GM19240 (cell line): ENCODE measurements around the gene CSPG4.
"Not testable (repeated sequence)": the region's sequence is repeated elsewhere in the genome, so short reads cannot be mapped to it uniquely, and the experiment has no call there.

ENCODE experiments used
- DNase-seq: peaks from one replicate; pipeline ENCODE4 v3.0.0; 2011; ENCODE audit warnings: low spot score; ENCODE audit not compliant: insufficient read length

CSPG4 gene

DNA sequence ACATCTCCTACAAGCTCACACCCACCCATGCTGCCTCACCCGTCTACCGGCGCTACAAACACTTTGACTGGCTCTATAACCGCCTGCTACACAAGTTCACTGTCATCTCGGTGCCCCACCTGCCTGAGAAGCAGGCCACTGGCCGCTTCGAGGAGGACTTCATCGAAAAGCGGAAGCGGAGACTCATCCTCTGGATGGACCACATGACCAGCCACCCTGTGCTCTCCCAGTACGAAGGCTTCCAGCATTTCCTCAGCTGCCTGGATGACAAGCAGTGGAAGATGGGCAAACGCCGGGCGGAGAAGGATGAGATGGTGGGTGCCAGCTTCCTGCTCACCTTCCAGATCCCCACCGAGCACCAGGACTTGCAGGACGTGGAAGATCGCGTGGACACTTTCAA is 62.8 kb downstream of the CSPG4 start:
- DNase-seq = no peak

DNA sequence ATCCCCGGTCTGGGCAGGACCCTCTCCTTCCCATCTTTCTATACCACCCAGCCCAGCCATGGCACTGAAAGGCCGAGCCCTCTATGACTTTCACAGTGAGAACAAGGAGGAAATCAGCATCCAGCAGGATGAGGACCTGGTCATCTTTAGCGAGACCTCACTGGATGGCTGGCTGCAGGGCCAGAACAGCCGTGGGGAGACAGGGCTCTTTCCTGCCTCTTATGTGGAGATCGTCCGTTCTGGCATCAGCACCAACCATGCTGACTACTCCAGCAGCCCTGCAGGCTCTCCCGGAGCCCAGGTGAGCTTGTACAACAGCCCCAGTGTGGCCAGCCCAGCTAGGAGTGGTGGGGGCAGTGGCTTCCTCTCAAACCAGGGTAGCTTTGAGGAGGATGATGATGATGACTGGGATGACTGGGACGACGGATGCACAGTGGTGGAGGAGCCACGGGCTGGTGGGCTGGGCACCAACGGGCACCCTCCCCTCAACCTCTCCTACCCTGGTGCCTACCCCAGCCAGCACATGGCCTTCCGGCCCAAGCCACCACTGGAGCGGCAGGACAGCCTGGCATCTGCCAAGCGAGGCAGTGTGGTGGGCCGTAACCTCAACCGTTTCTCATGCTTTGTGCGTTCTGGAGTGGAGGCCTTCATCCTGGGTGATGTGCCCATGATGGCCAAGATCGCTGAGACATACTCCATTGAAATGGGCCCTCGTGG is 63.4 kb downstream of the CSPG4 start:
- DNase-seq = no peak

DNA sequence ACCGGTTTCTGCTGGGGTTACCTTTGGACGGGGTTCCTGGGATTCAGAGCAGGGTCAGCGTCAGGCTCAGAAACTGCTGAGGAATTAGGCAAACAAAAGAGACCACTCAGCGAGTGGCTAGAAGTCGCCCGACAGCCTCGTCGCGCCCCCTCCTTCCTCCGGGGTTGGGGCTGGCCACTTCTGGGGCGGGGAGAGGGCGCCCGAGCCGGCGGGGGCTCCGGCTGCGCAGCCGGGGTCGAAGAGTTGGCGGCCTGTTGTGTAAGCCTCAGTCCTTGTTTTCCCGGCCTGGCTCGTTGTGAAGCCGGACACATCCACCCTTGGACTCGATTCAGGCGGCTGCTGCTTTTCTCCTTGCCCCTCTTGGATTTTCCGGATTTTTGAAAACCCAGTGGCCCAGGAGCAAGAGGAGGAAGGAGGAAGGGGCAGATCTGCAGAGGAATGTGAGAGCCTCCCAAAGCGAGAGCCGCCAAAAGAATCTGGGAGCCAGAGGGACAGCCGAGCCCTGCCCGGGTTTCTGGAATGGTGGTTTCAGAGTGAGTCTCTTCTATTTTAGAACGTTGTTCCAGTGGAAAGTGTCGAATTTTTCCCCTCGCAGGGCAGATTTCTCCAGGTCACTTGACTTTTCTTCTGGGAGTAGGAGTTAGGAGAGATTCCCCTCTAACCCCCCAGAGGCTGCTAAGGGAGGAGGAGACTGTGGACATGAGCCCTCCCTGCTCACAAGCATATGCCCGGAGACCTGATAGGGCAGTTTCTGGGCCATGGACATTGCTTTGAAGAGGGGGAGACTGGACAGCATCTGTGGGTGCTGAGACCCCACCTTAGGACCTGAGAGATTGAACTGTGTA is 64.3 kb downstream of the CSPG4 start:
- DNase-seq = no peak

DNA sequence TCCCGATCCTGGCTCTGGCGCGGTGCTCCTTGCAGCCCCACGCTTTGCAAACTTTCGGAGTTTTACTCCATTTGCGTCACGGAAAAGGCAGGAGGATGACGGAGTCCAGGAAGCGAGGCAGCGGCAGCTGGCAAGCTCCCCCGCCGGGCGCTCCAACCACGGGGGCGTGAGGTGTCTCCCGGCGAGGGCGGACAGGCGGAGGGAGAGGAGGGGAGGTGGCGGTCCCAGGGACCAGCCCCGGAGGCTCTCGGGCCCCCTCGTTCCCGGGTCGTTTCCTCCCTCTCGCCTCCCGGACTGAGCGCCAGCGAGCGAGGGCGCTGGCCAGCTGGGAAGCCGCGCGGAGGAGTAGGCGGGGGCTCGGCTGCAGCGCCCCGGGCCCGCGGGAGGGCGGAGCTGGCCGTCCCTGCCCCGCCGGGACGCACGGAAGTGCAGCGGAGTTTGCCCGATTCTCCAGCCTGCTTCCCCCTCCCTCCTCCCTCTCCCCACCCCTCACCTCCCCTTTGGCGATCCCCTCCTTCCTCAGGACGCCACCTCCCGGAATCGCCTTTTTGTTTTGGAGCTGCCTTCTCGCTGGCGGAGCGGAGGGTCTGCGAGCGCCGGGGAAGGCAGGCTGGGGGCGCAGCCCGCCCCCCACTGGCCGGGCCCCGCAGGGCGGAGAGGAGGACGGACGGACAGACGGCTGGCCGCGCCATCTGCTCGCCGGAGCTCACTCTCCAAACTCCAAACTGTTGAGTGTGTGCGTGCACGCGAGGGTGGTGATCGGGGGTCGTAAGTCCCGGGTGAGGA is 65.1 kb downstream of the CSPG4 start, which contains the start of gene SNX33:
Gene SNX33 (plus strand): TSS at position 543 of the 786 bp plus-strand sequence. CDS start 1,191 bp downstream, outside the sequence.
- no peak for DNase-seq

DNA sequence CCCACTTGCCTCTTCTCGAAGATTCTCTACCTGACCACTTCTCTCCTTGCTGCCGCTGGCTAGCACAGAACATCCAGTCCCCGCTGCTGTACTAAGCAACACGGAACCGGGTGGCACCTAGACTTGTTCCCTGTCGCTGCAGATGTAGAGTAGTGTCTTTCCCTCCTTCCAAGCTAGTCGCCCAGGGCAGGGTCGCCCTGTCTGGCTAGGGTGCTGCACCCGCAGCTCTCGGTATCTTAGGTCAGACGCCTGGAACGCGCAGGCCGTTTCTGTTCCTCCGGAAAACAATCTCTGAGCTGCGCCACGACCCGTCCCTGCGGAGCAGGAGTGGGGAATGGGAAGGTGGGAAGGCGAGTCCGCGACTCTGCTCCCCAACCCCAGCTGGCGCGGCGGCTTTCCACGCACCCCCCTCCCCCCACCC is 65.7 kb downstream of the CSPG4 start:
- no peak for DNase-seq

DNA sequence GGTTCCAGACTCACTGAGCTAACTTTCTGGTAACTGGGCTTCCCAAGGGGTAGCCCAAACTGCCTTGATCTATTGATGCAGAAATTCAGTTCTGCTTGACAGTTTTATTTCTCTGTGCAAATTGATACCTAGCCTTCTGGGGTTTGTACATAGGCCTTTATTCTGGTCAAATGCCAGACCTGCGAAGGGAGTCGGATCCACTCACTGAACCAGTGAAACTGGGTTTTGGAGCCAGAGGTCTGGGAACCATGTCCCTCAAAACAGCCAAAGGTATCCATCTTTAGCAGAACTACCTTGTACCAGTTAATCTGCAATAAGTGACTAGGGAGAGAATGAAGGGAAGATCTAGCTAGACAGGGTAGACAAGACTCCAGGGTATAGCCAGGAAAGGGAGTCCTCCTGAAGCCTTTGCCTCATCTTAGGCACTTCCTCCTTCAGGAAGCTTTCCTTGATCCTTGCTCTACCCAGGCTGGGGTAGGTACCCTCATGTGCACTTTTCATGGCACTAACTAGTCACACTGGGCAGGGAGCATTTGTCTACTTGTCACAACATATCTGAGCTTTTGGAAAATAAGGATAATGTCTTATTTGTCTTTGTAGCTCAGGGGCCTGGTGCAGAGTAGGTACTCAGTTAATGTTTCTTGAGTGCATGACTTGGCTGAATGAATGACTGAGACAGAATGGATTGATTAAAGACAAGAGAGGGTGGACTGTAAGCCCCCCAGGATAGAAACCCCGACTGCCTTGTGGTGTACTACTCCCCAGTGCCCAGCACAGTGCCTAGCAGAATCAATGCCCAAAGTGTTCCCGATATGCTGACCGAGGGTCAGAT is 66.3 kb downstream of the CSPG4 start:
- DNase-seq = no peak

DNA sequence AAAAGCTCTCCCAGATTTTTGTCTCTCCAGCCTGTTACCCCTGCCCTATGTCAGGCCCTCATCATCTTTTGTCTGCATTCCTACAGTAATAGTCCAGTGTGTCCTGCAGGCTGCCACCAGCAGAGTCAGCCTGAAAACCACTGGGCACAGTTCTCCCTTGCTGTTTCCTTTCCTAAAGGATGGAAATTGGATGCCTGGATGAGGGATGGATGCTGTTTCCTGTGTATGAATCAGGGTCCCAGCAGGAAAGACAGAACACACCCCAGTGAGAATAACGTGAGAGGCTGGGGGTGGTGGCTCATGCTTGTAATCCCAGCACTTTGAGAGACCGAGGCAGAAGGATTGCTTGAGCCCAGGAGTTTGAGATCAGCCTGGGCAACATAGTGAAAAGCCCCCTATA is 68.3 kb downstream of the CSPG4 start:
- no peak for DNase-seq

DNA sequence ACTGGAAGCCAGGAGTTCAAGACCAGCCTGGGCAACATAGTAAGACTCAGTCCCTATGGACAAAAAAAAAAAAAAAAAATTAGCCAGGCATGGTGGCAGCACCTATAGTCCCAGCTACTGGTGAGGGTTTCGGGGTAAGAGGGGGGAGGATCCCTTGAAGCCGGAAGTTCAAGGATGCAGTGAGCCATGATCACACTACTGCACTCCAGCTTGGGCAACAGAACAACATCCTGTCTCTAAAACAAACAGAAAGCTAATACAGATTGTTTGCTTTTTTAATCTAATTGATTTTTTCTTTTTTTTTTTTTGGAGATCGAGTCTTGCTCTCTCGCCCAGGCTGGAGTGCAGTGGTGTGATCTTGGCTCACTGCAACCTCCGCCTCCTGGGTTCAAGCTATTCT is 71.0 kb downstream of the CSPG4 start:
- DNase-seq = no peak

DNA sequence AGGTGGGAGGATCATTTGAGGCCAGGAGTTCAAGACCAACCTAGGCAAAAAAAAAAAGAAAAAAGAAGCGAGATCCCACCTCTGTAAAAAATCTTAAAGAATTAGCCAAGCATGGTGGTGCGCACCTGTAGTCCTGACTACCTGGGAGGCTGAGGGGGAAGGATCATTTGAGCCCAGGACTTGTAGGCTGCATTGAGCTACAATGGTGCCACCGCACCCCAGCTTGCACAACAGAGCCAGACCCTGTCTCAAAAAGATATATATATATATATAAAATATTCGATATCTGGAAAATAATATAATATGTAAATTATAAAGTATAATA is 71.5 kb downstream of the CSPG4 start:
- DNase-seq = no peak

DNA sequence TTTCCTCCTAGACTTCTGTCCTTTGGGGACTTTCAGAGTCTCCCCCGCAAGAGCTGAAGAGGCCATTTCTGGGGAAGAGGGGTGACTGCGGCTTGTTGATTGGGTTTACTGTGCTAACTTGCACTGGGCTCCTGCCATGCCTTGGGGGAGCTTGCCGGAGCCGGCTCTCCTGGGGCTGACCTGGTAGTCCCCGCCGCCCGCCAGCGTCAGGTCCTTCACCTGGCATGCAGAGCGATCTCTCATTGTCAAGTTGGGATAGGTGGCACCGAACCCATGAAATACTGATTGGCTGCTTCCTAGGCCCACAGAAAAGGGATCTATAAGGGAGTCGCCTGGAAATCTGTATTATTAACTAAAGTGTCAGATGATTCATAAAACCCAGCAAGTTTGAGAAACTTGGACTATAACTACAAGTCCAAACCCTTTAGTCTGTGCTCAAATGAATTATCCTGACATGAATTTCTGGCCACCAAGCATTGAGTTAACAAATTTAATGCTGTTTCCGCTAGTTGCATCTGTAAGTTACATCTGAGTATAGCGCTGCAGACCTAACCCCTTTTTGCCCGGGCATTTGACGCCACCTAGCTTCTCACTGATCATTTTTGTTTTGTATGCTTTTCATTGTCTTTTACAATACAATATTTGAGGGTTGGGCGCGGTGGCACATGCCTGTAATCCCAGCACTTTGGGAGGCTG is 72.0 kb downstream of the CSPG4 start:
- no peak for DNase-seq

DNA sequence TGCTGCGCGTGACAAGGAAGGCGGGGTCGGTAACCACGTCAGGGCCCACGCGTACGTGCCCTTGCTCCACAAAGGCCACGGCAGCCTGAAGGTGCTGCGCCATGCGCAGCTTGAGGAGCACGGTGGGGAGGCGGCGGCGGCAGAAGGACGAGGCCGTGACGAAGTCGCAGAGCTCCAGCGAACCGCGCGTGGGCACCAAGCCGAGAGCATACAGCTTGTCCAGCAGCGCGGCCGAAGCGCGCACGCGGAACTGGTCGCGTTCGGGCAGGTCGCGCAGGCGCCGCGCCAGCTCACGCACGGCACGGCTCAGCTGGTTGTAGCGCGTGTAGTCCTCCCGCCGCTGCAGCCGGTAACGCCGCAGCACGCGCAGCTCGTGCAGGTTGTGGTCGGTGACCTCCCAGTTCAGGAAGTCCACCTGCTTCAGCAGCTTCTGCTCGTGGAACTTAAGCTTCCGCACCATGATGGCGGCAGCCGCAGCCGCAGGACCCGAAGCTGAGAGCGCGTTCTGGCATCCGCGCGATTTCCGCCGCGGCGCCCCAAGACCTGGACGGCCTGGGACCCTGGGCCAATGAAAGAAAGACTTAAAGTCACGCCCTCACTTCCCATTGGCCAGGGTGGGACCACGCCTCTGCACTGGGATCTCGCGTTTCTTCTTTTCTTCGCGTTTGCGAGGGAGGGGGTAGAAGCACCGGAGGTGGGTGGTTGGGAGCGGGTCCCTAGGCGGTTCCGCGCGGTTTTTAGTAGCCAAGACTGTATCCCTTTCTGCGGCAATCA is 72.8 kb downstream of the CSPG4 start, which contains the start of gene IMP3:
Gene IMP3 (minus strand): TSS at position 516 of the 774 bp plus-strand sequence. CDS start 56 bp downstream, at position 460.
- peak; percentile 95 for DNase-seq

DNA sequence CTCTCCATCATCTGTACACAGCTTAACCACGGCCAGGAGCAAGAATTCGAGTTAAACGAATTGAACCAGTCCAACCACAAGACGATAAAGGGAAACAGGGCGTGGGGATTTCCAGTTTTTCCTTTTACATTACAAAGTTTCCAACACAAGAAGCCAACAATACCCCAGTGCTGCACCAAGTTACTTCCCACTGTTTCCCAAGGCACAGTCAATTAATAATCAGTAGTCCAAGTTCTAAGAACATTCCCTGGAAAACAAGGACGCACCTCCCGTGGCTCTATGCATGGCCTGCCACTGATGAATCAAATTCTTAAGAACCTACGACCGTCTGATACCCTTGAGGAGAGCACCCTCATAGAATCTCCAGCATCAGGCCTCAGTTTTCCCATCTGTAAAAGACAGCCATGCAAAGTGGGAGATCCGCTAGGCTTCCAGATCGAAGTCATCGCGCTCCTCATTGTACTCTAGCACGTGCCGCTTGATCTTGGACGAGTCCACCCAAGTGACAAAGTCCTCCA is 73.4 kb downstream of the CSPG4 start:
- no peak for DNase-seq

DNA sequence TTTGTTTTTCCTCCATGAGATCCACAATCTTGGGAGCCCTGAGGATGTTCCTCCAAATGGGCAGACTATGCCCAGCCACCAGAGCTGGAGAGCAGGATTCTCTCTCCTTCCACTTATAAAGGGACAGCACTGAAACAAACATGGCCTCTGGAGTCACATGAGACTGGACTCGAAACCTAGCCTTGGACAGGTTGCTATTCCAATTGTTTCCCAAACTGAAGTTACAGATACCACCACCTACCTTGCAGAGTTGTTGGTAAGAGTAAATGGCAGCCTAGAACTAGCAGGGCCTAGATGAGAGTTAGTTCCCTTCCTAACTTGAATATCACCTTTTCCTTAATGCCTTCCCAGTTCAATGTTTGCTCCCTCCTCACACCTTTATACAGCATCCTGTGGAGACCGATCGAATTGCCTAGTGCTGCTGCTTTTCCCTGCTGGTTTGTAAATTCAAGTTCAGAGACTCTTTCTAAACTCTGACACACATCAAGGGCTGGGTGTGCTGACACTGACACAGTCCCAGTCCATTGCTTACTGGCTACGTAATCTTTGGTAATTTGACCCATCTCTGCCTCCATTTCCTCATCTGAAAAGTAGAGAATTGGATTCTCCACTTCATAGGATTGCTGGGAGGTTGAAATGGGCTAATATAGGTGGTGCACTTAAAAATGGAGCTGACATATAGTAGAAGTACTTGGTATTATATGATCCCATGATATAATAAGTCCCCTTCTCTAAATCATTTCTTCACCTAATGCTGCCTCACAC is 75.2 kb downstream of the CSPG4 start:
- DNase-seq = no peak

DNA sequence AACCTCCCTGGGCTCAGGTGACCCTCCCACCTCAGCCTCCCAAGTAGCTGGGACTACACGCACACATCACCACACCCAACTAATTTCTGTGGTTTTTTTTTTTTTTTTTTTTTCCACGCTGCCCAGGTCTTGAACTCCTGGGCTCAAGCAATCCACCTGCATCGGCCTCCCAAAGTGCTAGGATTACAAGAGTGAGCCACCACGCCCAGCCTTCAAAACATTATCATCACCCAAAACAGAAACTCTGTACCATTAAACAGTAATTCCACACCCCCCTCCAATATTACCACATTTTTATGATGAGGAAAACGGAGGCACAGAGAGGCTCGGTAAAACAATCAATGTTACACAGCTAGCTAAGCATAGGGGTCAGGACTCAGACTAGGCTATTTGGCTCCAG is 76.6 kb downstream of the CSPG4 start:
- DNase-seq = no peak

DNA sequence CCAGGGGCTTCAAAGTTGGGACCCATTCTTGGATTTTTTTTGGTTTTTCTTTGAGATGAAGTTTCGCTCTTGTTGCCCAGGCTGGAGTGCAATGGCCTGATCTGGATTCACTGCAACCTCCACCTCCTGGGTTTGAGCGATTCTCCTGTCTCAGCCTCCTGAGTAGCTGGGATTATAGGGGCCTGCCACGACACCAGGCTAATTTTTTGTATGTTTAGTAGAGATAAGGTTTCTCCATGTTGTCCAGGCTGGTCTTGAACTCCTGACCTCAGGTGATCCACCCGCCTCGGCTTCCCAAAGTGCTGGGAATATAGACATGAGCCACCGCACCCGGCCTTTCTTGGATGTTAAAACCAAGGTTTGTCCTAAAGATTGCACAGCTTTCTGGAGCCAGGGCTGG is 78.7 kb downstream of the CSPG4 start:
- DNase-seq = not testable (repeated sequence)

DNA sequence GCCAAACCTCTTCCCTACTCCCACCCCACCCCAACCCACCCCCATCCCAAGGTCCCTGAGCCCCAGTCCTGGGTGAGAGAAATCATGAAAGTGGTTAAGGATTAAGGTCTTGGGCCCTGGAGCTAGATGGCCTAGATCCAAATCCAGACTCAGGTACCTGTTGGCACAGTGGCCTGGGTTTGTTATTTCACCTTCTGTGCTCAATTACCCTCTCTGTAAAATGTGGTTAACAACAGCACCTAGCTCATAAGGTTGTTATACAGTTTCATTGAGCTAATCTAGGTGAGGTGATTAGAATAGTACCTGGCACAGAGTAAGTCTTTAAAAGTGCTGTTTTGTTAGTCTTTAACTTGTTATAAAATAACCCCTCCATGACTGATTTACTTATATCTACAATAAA is 80.7 kb downstream of the CSPG4 start:
- no peak for DNase-seq

DNA sequence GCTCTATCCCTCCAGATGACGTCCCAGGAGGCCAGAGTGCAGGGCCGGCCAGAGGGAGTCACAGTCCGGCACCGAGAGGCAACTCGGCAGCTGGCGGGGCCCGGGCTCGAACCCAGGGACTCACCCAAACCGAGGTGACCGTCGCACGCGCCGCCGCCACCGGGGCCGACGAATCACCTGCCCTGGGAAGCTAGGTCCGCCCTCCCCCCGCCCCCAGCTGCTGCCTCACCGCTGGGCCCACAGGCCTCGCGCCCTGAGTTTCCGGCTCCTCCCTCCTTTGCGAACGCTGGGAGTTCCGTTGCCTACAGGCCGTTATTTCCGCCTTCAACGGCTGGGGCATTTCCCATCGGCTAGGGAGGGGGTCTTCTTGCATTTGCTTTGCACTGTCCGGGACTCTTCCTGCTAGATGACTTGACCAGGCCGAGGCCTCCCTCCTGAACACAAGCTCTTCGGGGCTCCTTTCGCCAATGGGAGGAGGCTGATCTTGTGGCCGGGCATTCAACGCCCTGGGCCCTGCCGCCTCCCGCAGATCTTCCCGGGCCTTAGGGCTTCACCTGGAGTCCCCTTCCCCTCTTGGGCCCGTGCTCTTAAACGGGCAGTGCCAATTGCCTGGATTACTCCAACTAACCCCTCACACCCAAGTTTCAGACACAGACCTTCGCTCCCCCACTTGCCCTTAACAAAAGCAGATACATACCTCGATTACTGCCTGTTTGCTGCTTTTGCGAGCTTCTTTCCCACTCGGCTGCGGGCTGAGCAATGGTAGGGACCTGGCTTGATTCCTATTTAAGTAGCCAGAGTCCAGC is 86.9 kb downstream of the CSPG4 start, which contains the start of gene SNUPN:
Gene SNUPN (minus strand): TSS at position 184 of the 806 bp plus-strand sequence. CDS start 4,674 bp downstream, outside the sequence.
- DNase-seq = peak; percentile 97
